Cardiac fibroblast (primary cell): Measurements from ENCODE around the gene DLEC1.
"Not testable (repeated sequence)": the region's sequence is repeated elsewhere in the genome, so short reads cannot be mapped to it uniquely, and the experiment has no call there.

Experiments
- DNase-seq, 2 donors: peaks; one replicate each; pipeline versions ENCODE4 v3.0.0 to v3.0.0-alpha.2; 2010; ENCODE audit warnings: low read depth in 2 of 2
- H3K4me3 ChIP-seq, 2 donors: replicated peaks in 1 of 2; 1 replicate in 1 of 2; 2 replicates in 1 of 2; pipeline ENCODE4 v1.5.1; 2011; ENCODE audit warnings: low read depth in 2 of 2, low read length in 2 of 2, mild to moderate bottlenecking in 2 of 2, moderate library complexity in 1 of 2
- TF ChIP-seq, protein P1 (sequence below): IDR thresholded peaks from one replicate; pipeline ENCODE4 v1.5.1; 2011; ENCODE audit warnings: low read depth, mild to moderate bottlenecking, low read length, inconsistent platforms

Gene DLEC1

GRCh38 chr3:38051131-38051530 lies 12.1 kb downstream of the DLEC1 start:
- TF ChIP-seq, protein P1, sequence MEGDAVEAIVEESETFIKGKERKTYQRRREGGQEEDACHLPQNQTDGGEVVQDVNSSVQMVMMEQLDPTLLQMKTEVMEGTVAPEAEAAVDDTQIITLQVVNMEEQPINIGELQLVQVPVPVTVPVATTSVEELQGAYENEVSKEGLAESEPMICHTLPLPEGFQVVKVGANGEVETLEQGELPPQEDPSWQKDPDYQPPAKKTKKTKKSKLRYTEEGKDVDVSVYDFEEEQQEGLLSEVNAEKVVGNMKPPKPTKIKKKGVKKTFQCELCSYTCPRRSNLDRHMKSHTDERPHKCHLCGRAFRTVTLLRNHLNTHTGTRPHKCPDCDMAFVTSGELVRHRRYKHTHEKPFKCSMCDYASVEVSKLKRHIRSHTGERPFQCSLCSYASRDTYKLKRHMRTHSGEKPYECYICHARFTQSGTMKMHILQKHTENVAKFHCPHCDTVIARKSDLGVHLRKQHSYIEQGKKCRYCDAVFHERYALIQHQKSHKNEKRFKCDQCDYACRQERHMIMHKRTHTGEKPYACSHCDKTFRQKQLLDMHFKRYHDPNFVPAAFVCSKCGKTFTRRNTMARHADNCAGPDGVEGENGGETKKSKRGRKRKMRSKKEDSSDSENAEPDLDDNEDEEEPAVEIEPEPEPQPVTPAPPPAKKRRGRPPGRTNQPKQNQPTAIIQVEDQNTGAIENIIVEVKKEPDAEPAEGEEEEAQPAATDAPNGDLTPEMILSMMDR, result no peak
- DNase-seq, result no peak
- H3K4me3 ChIP-seq, result no peak overlapping the region

DNA sequence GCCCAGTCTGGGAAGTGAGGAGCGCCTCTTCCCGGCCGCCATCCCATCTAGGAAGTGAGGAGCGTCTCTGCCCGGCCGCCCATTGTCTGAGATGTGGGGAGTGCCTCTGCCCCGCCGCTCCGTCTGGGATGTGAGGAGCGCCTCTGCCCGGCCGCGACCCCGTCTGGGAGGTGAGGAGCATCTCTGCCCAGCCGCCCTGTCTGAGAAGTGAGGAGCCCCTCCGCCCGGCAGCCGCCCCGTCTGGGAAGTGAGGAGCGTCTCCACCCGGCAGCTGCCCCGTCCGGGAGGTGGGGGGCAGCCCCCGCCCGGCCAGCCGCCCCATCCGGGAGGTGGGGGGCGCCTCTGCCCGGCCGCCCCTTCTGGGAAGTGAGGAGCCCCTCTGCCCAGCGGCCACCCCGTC lies 14.3 kb downstream of the DLEC1 start:
- not testable (repeated sequence) for DNase-seq, H3K4me3 ChIP-seq

GRCh38 chr3:38053813-38054498 lies 14.9 kb downstream of the DLEC1 start:
- H3K4me3 ChIP-seq, DNase-seq: not testable (repeated sequence)

GRCh38 chr3:38054499-38055001 lies 15.5 kb downstream of the DLEC1 start:
- H3K4me3 ChIP-seq, result no peak overlapping the region
- TF ChIP-seq, protein P1, result no peak
- no peak for DNase-seq

- no peak for DNase-seq
- TF ChIP-seq, protein P1, result no peak
- H3K4me3 ChIP-seq, result no peak overlapping the region
These were observed 20.1 kb downstream of the DLEC1 start for GRCh38 chr3:38059148-38059547.

DNA sequence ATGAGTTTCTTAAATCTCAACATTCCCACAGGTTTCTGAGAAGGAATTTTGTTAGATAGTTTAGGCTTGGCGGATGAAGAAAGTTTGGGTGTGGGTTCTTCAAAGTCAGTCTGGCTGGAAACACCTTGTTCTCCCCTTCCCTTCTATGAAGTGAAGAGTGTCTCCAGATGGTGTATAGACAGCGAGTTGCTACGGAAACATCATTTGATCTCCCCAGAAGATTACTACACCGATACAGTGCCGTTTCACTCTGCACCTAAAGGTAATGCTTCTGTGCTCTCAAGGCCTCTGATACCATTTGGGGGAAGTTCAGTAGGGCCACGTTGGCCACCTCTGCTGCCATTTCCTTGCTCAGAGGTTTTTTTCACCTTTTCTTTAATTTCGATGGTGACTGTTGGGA lies 20.6 kb downstream of the DLEC1 start:
- DNase-seq, result no peak
- no peak overlapping the region for H3K4me3 ChIP-seq
- TF ChIP-seq, protein P1, result no peak

DNA sequence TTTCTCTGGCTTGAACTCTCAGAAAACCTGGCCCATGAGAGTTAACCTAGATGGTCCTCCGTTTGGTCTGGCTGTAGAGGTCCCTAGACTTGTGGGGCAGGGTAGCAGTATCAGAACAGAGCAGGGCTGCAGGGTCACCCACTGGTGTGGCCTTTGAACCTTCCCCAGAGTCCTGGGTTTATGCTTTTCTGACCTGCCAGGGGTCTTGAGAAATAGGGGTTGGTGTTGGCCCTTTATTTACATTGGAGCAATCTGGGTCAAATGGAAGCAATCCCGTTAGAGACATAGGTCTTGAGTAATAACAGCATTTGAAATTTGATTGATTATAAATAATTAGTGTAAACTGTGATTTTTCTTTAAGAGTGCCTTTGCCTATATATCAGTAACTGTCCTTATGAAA lies 23.8 kb downstream of the DLEC1 start:
- no peak for DNase-seq
- TF ChIP-seq, protein P1, result no peak
- no peak overlapping the region for H3K4me3 ChIP-seq

DNA sequence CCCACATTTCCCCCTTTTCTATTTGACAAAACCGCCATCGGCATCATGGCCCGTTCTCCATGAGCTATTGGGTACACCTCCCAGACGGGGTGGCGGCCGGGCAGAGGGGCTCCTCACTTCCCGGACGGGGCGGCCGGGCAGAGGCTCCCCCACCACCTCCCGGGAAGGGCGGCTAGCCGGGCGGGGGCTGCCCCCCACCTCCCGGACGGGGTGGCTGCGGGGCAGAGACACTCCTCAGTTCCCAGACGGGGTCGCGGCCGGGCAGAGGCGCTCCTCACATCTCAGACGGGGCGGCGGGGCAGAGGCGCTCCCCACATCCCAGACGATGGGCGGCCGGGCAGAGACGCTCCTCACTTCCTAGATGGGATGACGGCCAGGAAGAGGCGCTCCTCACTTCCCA lies 25.4 kb downstream of the DLEC1 start:
- H3K4me3 ChIP-seq, DNase-seq: not testable (repeated sequence)
